Ishikawa (cell line): ENCODE data around the gene RAET1E.

ENCODE experiments used
- CEBPB ChIP-seq: IDR thresholded peaks from 2 replicates; pipeline ENCODE4 v1.6.1; 2012
- CREB1 ChIP-seq: IDR thresholded peaks from 2 replicates; pipeline ENCODE4 v1.6.1; 2012; ENCODE audit warnings: low read depth
- EGR1 ChIP-seq: IDR thresholded peaks from 2 replicates; pipeline ENCODE4 v1.6.1; 2012
- EP300 ChIP-seq: IDR thresholded peaks from 2 replicates; pipeline ENCODE4 v1.6.1; 2012; ENCODE audit warnings: borderline replicate concordance
- FOXM1 ChIP-seq: IDR thresholded peaks from 2 replicates; pipeline ENCODE4 v1.6.1; 2012; ENCODE audit warnings: low read depth, borderline replicate concordance
- NFIC ChIP-seq: IDR thresholded peaks from 2 replicates; pipeline ENCODE4 v1.6.1; 2012
- RAD21 ChIP-seq: IDR thresholded peaks from 2 replicates; pipeline ENCODE4 v1.6.1; 2012; ENCODE audit warnings: low read depth
- TAF1 ChIP-seq: IDR thresholded peaks from 2 replicates; pipeline ENCODE4 v1.6.1; 2012; ENCODE audit warnings: low read depth, mild to moderate bottlenecking
- TCF12 ChIP-seq: IDR thresholded peaks from 2 replicates; pipeline ENCODE4 v1.6.1; 2012; ENCODE audit warnings: low read depth
- TEAD4 ChIP-seq: IDR thresholded peaks from 2 replicates; pipeline ENCODE4 v1.6.1; 2012
- USF1 ChIP-seq: IDR thresholded peaks from 2 replicates; pipeline ENCODE4 v1.6.1; 2012
- YY1 ChIP-seq: IDR thresholded peaks from 2 replicates; pipeline ENCODE4 v1.6.1; 2012; ENCODE audit warnings: low read depth
- ZBTB7A ChIP-seq: IDR thresholded peaks from 2 replicates; pipeline ENCODE4 v1.6.1; 2012; ENCODE audit warnings: low read depth
- TF ChIP-seq, protein P1 (sequence below): IDR thresholded peaks from 2 replicates; pipeline ENCODE4 v1.6.1; 2012; ENCODE audit warnings: low read depth, mild to moderate bottlenecking
- TF ChIP-seq, protein P2 (sequence below): IDR thresholded peaks from 2 replicates; pipeline ENCODE4 v1.6.1; 2012

Gene RAET1E

DNA sequence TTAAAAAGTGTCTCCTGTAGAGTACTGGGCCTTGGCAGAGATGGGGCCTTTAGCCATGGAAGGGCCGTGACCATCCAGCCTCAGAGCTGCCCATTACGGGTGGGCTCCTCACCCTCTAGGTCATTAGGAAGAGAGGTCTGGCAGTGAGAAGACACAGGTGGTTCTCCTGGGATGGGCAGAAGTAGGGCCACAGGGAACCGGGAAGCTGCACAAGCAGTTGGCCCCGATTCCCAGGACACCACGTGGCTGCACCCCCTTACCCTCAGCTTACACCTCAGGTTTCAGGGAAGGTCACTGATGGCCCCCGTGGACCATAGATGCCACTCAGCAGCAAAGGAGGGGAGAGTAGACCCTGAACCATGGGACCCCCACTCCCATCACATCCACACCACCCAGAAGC, 23.4 kb upstream of the RAET1E start:
- TF ChIP-seq NFIC: no peak
- TF ChIP-seq RAD21: no peak
- no peak for TF ChIP-seq TCF12
- no peak for TF ChIP-seq YY1
- no peak for TF ChIP-seq EGR1
- no peak for TF ChIP-seq EP300
- TF ChIP-seq, protein P1, sequence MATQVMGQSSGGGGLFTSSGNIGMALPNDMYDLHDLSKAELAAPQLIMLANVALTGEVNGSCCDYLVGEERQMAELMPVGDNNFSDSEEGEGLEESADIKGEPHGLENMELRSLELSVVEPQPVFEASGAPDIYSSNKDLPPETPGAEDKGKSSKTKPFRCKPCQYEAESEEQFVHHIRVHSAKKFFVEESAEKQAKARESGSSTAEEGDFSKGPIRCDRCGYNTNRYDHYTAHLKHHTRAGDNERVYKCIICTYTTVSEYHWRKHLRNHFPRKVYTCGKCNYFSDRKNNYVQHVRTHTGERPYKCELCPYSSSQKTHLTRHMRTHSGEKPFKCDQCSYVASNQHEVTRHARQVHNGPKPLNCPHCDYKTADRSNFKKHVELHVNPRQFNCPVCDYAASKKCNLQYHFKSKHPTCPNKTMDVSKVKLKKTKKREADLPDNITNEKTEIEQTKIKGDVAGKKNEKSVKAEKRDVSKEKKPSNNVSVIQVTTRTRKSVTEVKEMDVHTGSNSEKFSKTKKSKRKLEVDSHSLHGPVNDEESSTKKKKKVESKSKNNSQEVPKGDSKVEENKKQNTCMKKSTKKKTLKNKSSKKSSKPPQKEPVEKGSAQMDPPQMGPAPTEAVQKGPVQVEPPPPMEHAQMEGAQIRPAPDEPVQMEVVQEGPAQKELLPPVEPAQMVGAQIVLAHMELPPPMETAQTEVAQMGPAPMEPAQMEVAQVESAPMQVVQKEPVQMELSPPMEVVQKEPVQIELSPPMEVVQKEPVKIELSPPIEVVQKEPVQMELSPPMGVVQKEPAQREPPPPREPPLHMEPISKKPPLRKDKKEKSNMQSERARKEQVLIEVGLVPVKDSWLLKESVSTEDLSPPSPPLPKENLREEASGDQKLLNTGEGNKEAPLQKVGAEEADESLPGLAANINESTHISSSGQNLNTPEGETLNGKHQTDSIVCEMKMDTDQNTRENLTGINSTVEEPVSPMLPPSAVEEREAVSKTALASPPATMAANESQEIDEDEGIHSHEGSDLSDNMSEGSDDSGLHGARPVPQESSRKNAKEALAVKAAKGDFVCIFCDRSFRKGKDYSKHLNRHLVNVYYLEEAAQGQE: no peak
- no peak for TF ChIP-seq TAF1
- TF ChIP-seq ZBTB7A: no peak
- no peak for TF ChIP-seq TEAD4
- TF ChIP-seq CEBPB: no peak
- TF ChIP-seq, protein P2, sequence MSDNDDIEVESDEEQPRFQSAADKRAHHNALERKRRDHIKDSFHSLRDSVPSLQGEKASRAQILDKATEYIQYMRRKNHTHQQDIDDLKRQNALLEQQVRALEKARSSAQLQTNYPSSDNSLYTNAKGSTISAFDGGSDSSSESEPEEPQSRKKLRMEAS: no peak
- no peak for TF ChIP-seq CREB1
- no peak for TF ChIP-seq FOXM1
- no peak for TF ChIP-seq USF1

DNA sequence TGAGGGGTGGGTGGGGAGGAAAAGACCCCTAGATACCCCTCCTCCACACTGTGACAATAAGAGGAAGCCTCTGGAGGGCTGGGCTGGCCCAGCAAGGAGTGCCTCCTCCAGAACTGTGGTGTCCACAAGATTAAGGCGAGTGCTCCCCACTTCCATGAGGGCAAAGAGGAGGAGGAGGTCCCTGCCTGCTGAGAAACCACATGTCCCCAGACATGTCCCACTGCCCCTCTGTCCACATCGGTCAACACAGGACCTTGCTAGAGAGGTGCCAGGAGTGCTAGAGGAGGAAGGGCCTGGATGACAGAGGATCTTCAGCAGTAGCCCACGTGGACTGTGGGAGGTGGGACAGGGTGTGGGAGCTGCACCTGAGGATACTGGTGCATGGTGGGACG, 21.9 kb upstream of the RAET1E start:
- TF ChIP-seq EP300 (no peak), TEAD4 (no peak), CREB1 (no peak), TCF12 (no peak)

DNA sequence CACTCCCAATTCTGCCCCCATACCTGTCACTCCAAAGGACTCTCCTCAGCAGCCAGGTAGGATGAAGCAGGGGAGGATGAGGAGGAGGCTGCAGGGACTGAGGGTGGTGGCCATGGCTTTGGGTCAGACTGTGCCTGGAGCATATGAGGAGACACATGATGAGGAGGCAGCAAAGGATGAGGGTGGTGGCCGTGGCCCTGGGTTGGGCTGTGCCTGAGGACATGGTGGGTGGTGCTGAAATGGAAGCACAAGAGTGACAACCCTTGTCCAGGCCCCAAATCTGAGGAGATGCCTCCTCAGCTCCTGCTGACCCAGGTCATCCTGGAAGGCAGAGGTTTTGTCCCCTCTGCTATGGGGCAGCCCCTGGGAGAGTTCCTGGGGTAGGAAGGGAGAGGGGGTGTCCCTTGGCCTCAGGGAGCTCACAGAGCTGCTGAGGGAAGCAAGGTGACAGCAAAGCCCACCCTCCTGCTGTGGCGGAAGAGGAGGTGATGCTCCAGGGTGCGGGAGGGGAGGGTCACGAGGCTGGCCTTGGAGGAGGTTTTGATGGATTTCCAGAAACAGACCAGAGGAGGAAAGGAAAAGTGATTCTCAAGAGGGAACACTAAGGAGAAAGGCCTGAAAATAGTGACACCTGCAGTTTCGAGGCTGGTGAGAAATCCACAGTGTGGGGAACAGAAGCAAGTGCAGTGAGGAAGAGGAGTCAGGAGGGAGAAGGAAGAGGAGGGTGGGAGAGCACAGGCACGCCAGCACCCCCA, 20.4 kb upstream of the RAET1E start:
- TF ChIP-seq ZBTB7A: no peak
- no peak for TF ChIP-seq CEBPB
- no peak for TF ChIP-seq TAF1
- TF ChIP-seq NFIC: no peak
- TF ChIP-seq, protein P2: no peak
- TF ChIP-seq CREB1: no peak
- TF ChIP-seq EP300: no peak
- no peak for TF ChIP-seq USF1
- TF ChIP-seq TCF12: no peak
- no peak for TF ChIP-seq RAD21
- no peak for TF ChIP-seq EGR1
- TF ChIP-seq, protein P1: no peak
- no peak for TF ChIP-seq TEAD4
- no peak for TF ChIP-seq YY1
- no peak for TF ChIP-seq FOXM1

DNA sequence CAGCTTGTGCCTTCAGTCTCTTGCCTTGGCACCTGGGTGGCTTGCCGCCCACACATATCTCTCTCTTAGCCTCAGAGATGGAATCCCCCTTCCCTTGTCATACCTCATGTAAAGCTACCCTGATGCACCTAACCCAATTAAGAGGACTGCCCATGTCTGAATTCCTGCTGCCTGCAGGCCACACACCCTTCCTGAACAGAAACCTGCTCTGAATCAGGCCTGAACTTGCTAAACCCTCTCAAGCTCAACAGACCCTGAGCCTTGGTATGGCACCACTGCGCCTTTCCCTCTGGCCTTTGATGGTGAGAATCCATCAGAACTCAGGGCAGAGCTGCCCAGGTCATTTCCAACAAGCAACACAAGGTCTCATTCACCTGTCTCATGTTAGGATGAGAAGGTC, 19.8 kb upstream of the RAET1E start:
- TF ChIP-seq NFIC: no peak
- TF ChIP-seq FOXM1: no peak

- no peak for TF ChIP-seq USF1
- no peak for TF ChIP-seq TEAD4
- TF ChIP-seq EGR1: no peak
- no peak for TF ChIP-seq TAF1
- no peak for TF ChIP-seq NFIC
- no peak for TF ChIP-seq ZBTB7A
- no peak for TF ChIP-seq RAD21
- TF ChIP-seq FOXM1: no peak
- TF ChIP-seq YY1: no peak
- no peak for TF ChIP-seq TCF12
- TF ChIP-seq EP300: no peak
- no peak for TF ChIP-seq CREB1
- TF ChIP-seq, protein P2: no peak
- no peak for TF ChIP-seq CEBPB
These were observed 18.3 kb upstream of the RAET1E start for GRCh38 chr6:149915970-149916865.
